Esophagus (tissue), 2 donors: ENCODE measurements around the gene PDE1A. TPM values are rescaled to one million over a fixed set of nuclear protein-coding genes. Genes with fewer than 3 reads are reported as not detected.

Experiments
- H3K27ac ChIP-seq, 2 donors: one replicate each; pipeline ENCODE4 v1.5.1; 2013; ENCODE audit warnings: low read depth in 2 of 2, mild to moderate bottlenecking in 2 of 2, inconsistent platforms in 1 of 2, low read length in 1 of 2, moderate library complexity in 1 of 2
- H3K27me3 ChIP-seq, 2 donors: one replicate each; pipeline ENCODE4 v1.6.1; 2013; ENCODE audit warnings: low read length in 2 of 2, control low read depth in 1 of 2, mild to moderate bottlenecking in 1 of 2; ENCODE audit not compliant: insufficient read depth in 2 of 2, control insufficient read depth in 1 of 2
- H3K36me3 ChIP-seq, 2 donors: one replicate each; pipeline ENCODE4 v1.6.1; 2013; ENCODE audit warnings: low read length in 1 of 2; ENCODE audit not compliant: control insufficient read depth in 2 of 2, insufficient read depth in 2 of 2
- H3K4me1 ChIP-seq, 2 donors: one replicate each; pipeline ENCODE4 v1.6.1; 2013; ENCODE audit warnings: low read length in 1 of 2; ENCODE audit not compliant: control insufficient read depth in 2 of 2, insufficient read depth in 2 of 2
- H3K4me3 ChIP-seq, 2 donors: one replicate each; pipeline ENCODE4 v1.5.1; 2013; ENCODE audit warnings: low read length in 2 of 2, mild to moderate bottlenecking in 2 of 2, low read depth in 1 of 2, moderate library complexity in 1 of 2
- H3K9me3 ChIP-seq, 2 donors: one replicate each; pipeline ENCODE4 v1.6.1; 2013; ENCODE audit warnings: mild to moderate bottlenecking in 2 of 2, low read depth in 1 of 2, low read length in 1 of 2, moderate library complexity in 1 of 2; ENCODE audit not compliant: control insufficient read depth in 2 of 2, insufficient read depth in 1 of 2
- WGBS, 2 donors: extraction: QIAGEN DNeasy Blood & Tissue Kit; methylation state at CpG; one replicate each; pipeline ENCODE4 v1.1.7; 2013; 5-methylcytosine and 5-hydroxymethylcytosine counted together
- polyA plus RNA-seq, 2 donors: library from polyadenylated mRNA; stranded (reverse); fragments of 200-250 nt; gene quantifications; one replicate each; pipeline ENCODE4 v1.2.3, GENCODE V29; 2013
- donor health status: healthy with polysubstance abuse.
- donor health status: Bipolar disorder and iron deficiency.

PDE1A gene
- polyA plus RNA-seq, 2 donors, result 0.94 to 0.96 TPM

DNA sequence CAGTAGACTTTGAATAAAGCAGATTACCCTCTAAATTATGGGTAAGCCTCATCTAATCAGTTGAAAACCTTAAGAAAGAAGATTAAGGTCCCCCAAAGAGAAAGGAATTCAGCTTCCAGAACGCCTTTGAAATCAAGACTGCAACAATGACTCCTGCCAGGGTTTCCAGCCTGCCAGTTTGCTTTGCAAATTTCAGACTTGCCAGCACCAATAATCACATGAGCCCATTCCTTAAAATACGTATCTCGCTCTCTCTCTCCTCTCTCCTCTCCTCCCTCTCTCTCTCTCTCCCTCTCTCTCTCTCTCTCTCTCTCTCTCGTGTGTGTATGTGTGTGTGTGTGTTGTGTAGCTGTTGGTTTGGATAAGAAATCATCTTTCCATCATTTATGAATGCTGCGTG, 184.2 kb downstream of the PDE1A start:
- Histone ChIP-seq H3K27me3 (no peaks in the 10 kb centered on the region), H3K36me3 (no peaks in the 10 kb centered on the region), H3K9me3 (no peaks in the 10 kb centered on the region), H3K4me1 (no peaks in the 10 kb centered on the region), H3K27ac (no peak overlapping the region), H3K4me3 (no peak overlapping the region)
- 80% methylated on average over 5 of the region's 5 CpGs for WGBS, 2 donors

DNA sequence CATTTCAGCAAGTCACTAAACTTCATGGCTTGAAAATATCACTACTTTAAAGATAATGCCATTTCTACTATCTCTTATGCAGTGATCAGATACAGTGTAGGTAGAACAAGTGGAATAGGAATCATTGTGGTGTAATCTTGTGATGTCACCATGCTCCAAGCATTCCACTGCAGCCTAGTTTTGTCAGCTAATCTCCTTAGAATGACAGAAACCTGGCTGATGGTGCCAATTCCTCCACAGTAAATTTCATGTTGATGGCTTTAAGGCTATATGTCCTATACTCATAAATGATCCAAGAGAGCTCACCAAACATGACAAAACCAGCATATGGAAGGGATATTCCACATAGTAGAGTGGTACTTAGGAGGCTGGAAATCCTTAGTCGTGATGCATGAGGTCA, 184.9 kb downstream of the PDE1A start:
- no peaks in the 10 kb centered on the region for H3K27me3 ChIP-seq
- H3K9me3 ChIP-seq, result no peaks in the 10 kb centered on the region
- H3K36me3 ChIP-seq, result no peaks in the 10 kb centered on the region
- 82 to 87% methylated on average over 1 of the region's 1 CpG for WGBS, 2 donors
- no peaks in the 10 kb centered on the region for H3K4me1 ChIP-seq
- no peak overlapping the region for H3K4me3 ChIP-seq
- H3K27ac ChIP-seq, result no peak overlapping the region

DNA sequence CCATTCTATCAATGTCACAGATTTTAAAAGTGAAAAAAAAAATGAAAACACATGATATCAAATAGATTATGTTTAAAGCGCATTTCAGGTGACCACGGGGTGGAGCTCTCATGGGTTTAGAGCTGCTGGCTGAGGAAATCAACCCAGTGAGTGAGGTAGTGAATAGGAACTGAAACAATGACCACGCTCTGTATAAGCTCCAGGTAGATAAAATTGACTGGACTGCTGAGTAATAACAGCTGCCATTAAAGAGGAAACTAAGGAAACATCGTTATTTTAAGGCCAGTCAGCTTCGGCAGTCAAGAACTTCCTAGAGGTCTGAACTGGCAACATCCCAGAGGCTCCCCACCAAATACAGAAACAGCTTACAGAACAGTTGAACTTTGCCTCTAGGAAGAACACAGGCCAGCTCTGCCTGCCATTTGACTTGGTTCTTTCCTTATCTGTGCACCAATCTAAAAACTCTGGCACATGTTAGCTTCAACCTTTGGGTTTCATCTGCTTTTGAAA, 185.9 kb downstream of the PDE1A start:
- Histone ChIP-seq H3K9me3 (no peaks in the 10 kb centered on the region), H3K36me3 (no peaks in the 10 kb centered on the region), H3K27me3 (no peaks in the 10 kb centered on the region), H3K4me1 (no peaks in the 10 kb centered on the region), H3K27ac (no peak overlapping the region), H3K4me3 (no peak overlapping the region)
- WGBS, 2 donors, result 45 to 63% methylated on average over 5 of the region's 5 CpGs

DNA sequence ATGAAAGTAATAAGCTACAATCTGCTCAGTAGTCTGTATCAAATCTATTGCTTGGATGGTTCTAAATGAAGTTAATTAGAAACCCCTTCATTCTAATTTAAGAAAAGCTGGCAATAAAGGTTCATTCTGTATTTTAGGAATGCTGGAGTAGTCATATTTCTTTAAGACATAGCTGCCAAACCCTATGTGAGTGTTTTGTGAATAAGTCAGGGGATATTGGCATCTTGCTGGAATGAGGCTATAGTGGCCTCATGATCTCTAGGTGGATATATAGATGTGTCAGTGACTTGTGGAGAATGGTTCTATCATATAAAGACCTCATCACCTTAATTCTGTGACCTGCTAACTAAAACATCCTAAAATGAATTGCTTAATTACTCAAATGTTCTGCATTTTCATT, 196.3 kb downstream of the PDE1A start:
- Histone ChIP-seq H3K36me3 (no peaks in the 10 kb centered on the region), H3K27me3 (no peaks in the 10 kb centered on the region), H3K9me3 (no peaks in the 10 kb centered on the region), H3K27ac (no peak overlapping the region), H3K4me1 (no peaks in the 10 kb centered on the region), H3K4me3 (no peak overlapping the region)

DNA sequence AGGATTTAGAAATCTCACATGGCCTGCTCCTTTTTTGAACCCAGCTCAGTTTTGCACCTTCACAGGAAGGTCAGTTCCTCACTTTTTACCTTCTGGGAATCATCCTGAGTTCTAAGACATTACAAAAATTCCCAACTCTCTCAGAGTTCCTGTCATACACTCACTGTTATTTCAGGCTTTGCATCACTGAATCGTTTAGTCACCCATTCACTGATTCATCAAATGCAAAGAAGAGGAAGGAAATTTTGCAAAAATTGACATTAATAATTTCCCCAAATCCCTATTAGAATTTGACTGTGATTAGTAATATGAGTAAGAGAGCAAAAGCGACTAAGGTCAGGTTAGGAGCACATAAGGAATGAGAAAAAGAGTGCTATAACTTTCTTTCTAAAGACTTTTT, 197.5 kb downstream of the PDE1A start:
- Histone ChIP-seq H3K36me3 (no peaks in the 10 kb centered on the region), H3K9me3 (no peaks in the 10 kb centered on the region), H3K4me3 (no peak overlapping the region), H3K27ac (no peak overlapping the region), H3K27me3 (no peaks in the 10 kb centered on the region), H3K4me1 (no peaks in the 10 kb centered on the region)
- 70 to 77% methylated on average over 2 of the region's 2 CpGs for WGBS, 2 donors

DNA sequence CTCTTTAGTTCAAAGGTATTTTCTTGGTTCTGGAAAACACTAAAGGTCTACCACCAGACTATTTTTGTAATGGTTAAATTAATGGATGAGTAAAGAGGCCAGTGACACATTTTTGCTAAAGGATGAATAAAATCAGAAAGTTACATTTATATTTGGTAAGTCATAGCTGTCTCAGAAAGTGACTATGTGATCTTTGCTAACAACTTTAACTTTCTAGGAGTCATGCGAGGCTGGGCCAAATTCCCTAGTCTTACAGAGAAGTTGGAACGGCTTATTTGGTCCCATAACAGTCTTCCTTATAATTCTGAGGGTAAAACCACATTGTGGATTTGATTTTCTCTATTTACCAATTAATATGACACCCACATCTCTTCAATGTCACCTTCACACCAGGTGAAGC, 198.1 kb downstream of the PDE1A start:
- H3K9me3 ChIP-seq, result no peaks in the 10 kb centered on the region
- no peaks in the 10 kb centered on the region for H3K36me3 ChIP-seq
- no peaks in the 10 kb centered on the region for H3K4me1 ChIP-seq
- H3K4me3 ChIP-seq, result no peak overlapping the region
- H3K27ac ChIP-seq, result no peak overlapping the region
- 84 to 88% methylated on average over 2 of the region's 2 CpGs for WGBS, 2 donors
- no peaks in the 10 kb centered on the region for H3K27me3 ChIP-seq

DNA sequence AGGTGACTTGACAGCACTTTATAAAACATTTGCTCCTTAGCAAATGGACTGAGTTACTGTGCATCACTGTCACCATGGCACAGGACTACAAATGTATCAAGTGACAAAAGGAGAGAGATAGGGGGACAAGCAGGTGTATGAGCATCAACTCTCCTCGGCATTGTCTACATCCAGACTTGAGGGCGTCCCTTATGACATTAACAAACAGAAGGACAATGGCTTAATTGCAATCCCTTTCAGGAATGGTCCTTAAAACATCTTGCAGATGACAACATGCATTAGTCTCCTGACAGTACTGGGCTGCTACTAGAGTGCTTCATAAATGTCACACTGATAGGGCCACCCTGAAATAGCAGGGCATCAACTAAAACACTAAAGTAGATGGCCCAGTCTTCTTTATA, 198.8 kb downstream of the PDE1A start:
- H3K9me3 ChIP-seq, result no peaks in the 10 kb centered on the region
- 54 to 74% methylated on average over 2 of the region's 2 CpGs for WGBS, 2 donors
- H3K27ac ChIP-seq, result no peak overlapping the region
- no peaks in the 10 kb centered on the region for H3K27me3 ChIP-seq
- H3K4me1 ChIP-seq, result no peaks in the 10 kb centered on the region
- no peak overlapping the region for H3K4me3 ChIP-seq
- H3K36me3 ChIP-seq, result no peaks in the 10 kb centered on the region

DNA sequence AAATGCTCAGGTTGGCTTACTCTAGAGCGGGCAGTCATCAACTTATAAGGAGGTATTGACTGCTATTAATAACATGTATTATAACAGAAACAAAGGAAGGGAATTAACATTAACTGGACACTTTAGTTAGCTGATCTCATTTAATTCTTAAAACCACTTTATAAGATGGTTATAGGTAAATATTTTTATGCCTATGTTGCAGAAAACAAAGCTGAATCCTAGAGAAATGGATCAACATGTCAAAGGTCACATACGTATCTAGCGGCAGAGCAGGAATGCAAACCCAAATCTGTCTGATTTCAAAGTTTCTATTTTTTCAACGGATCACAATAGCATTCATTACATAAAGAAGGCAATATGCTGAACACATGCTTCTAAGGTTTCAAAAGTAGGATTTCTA, 200.0 kb downstream of the PDE1A start:
- WGBS, 2 donors, result 88% methylated on average over 4 of the region's 4 CpGs
- H3K27ac ChIP-seq, result no peak overlapping the region
- H3K9me3 ChIP-seq, result no peaks in the 10 kb centered on the region
- H3K27me3 ChIP-seq, result no peaks in the 10 kb centered on the region
- no peaks in the 10 kb centered on the region for H3K36me3 ChIP-seq
- no peak overlapping the region for H3K4me3 ChIP-seq
- H3K4me1 ChIP-seq, result no peaks in the 10 kb centered on the region

DNA sequence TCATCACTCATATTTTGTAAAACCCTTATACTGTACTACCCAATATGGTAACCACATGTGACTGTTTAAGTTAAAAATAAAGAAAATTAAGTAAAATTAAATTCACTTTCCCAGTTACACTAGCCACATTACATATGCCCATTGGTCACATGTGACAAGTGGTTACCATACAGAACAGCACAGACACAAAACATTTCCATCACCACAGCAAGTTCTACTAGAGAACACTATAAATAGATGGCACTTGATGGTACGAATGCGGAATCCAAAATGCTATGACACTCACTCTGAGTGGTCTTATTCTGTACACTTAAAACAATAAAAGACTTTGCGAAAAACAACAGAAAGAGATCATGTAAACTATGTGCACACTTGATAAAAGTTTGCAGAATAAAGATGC, 202.2 kb downstream of the PDE1A start:
- H3K27ac ChIP-seq, result no peak overlapping the region
- H3K9me3 ChIP-seq, result no peaks in the 10 kb centered on the region
- no peaks in the 10 kb centered on the region for H3K36me3 ChIP-seq
- WGBS, 2 donors, result 97 to 99% methylated on average over 3 of the region's 3 CpGs
- no peak overlapping the region for H3K4me3 ChIP-seq
- H3K27me3 ChIP-seq, result no peaks in the 10 kb centered on the region
- H3K4me1 ChIP-seq, result no peaks in the 10 kb centered on the region

DNA sequence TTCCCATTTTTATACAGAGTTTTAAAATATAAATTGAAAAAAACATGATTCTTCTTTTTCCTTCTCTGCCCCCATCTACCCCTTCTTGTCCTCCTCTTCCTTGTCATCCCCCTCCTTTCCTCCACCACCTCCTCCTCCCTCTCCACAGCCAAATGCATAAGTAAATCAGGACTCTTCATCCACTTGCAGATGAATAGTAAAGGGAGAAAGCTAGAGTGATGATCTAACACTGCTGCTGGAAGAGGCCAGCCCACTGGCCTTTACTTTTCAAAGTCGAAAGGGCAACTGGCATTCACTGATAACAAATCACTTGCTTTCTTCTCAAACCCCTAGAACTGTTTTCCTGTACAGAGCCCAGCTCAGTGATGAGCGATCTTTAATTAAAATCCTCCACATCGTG, 205.8 kb downstream of the PDE1A start:
- 54 to 77% methylated on average over 3 of the region's 3 CpGs for WGBS, 2 donors

More for the DNA sequence above, 205.8 kb downstream of the PDE1A start:
- no peaks in the 10 kb centered on the region for H3K36me3 ChIP-seq
- no peaks in the 10 kb centered on the region for H3K9me3 ChIP-seq
- H3K27me3 ChIP-seq, result no peaks in the 10 kb centered on the region
- H3K27ac ChIP-seq, result no peak overlapping the region
- H3K4me3 ChIP-seq, result no peak overlapping the region
- H3K4me1 ChIP-seq, result no peaks in the 10 kb centered on the region
